ENCODE data around the gene CD44. TPM values are rescaled to one million over a fixed set of nuclear protein-coding genes. Genes with fewer than 3 reads are reported as not detected.

Gene CD44
- total and polyA plus RNA-seq, 12 donors: 7.0 to 104 (median 25.2) TPM

GRCh38 chr11:35238882-35239281, 99.9 kb downstream of the CD44 start:
- WGBS, 2 donors: 86 to 93% methylated on average over 1 of the region's 1 CpG
- H3K27me3 ChIP-seq: no peaks in the 10 kb centered on the region
- DNase-seq (no peak), ATAC-seq (no peak)
- no peak overlapping the region for H3K4me3 ChIP-seq
- no peak overlapping the region for H3K27ac ChIP-seq
- peaks cover 0 to 12% (median 2%) of the 10 kb centered on the region in 11 donors for H3K9me3 ChIP-seq
- H3K4me1 ChIP-seq: peaks cover 0 to 43% (median 0%) of the 10 kb centered on the region in 9 donors
- TF ChIP-seq, protein P1, sequence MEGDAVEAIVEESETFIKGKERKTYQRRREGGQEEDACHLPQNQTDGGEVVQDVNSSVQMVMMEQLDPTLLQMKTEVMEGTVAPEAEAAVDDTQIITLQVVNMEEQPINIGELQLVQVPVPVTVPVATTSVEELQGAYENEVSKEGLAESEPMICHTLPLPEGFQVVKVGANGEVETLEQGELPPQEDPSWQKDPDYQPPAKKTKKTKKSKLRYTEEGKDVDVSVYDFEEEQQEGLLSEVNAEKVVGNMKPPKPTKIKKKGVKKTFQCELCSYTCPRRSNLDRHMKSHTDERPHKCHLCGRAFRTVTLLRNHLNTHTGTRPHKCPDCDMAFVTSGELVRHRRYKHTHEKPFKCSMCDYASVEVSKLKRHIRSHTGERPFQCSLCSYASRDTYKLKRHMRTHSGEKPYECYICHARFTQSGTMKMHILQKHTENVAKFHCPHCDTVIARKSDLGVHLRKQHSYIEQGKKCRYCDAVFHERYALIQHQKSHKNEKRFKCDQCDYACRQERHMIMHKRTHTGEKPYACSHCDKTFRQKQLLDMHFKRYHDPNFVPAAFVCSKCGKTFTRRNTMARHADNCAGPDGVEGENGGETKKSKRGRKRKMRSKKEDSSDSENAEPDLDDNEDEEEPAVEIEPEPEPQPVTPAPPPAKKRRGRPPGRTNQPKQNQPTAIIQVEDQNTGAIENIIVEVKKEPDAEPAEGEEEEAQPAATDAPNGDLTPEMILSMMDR (IDR thresholded peaks at IDR 0.05): no peak
- no peaks in the 10 kb centered on the region for H3K36me3 ChIP-seq
- intact Hi-C loops (cut with DNase I): loop anchor here in 8 of 10 donors (2.0 to 10.0 kb wide), 8 partner anchors 146 to 314 kb away; no protein-coding TSS in a partner anchor

DNA sequence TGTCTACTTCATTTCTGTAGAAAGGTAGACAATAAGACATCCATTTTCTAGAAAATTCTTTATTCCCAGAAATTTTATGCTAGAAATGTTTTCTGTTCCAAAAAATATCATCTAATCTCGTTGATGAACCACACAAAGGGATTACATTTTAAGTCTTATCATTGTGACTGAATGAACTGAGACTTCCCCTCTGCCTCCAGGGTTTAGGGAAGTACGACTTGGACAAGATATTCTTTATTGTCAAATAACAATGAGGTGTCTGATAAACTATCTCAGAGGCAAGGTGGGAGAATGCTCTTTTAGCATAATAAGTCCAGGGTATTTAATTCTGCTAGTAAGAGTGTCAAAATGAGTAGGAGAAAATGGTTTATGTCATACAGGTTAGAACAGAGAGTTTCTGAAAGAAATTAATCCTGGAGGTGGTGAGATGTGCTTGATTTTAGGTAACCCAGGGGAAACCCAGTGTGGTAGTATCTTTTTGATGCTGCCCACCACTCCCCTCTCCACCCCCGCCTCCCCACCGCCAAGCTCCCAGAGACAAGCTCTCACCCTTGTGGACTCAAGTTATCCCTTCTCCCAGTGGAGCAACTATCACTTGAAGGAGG, 100.6 kb downstream of the CD44 start:
- no peak for ATAC-seq
- WGBS, 2 donors: 60% methylated on average over 4 of the region's 4 CpGs

GRCh38 chr11:35241083-35241482, 102.1 kb downstream of the CD44 start:
- intact Hi-C loops (cut with DNase I): loop anchor here in 4 of 10 donors (5.0 to 10.0 kb wide), 4 partner anchors 124 to 249 kb away; no protein-coding TSS in a partner anchor
- H3K4me1 ChIP-seq: peaks cover 0 to 50% (median 4%) of the 10 kb centered on the region in 9 donors
- ATAC-seq: no peak
- TF ChIP-seq, protein P1 (IDR thresholded peaks at IDR 0.05): no peak
- no peaks in the 10 kb centered on the region for H3K27me3 ChIP-seq
- H3K36me3 ChIP-seq: no peaks in the 10 kb centered on the region
- no peak for DNase-seq
- no peak overlapping the region for H3K4me3 ChIP-seq
- no peaks in the 10 kb centered on the region for H3K9me3 ChIP-seq
- 90 to 95% methylated on average over 1 of the region's 1 CpG for WGBS, 2 donors
- H3K27ac ChIP-seq: no peak overlapping the region

More for the DNA sequence above, 100.6 kb downstream of the CD44 start:
- Histone ChIP-seq H3K9me3 (peaks cover 0 to 5% (median 0%) of the 10 kb centered on the region in 11 donors), H3K36me3 (no peaks in the 10 kb centered on the region), H3K4me1 (peaks cover 0 to 43% (median 0%) of the 10 kb centered on the region in 9 donors), H3K4me3 (no peak overlapping the region), H3K27ac (no peak overlapping the region), H3K27me3 (no peaks in the 10 kb centered on the region)
- no peak for DNase-seq
- intact Hi-C loops (cut with DNase I): loop anchor here in 8 of 10 donors (2.0 to 10.0 kb wide), 10 partner anchors 125 to 315 kb away; no protein-coding TSS in a partner anchor
- TF ChIP-seq, protein P1 (IDR thresholded peaks at IDR 0.05): no peak

DNA sequence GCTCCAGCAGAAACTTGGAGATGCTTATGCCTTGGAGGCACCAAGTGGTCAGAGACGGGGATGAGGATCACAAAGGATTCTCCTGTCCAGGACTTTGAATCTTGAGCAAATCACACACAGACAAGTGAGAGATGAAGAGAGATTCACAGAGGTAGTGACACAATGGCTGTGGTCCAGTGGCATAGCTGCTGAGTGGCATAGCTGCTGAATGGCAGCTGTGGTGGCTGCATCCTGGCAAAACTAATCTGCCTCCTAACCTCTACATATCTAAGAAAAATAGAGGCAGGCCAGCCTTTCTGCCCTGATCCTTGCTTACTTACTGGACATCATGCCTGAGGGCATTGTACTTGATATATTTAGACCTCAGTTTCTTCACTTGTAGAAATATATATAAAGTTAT, 102.6 kb downstream of the CD44 start:
- H3K36me3 ChIP-seq: no peaks in the 10 kb centered on the region
- intact Hi-C loops (cut with DNase I): loop anchor here in 4 of 10 donors (5.0 to 10.0 kb wide), 4 partner anchors 123 to 249 kb away; no protein-coding TSS in a partner anchor

More for the DNA sequence above, 102.6 kb downstream of the CD44 start:
- H3K4me3 ChIP-seq: no peak overlapping the region
- peaks cover 0 to 49% (median 8%) of the 10 kb centered on the region in 9 donors for H3K4me1 ChIP-seq
- DNase-seq: no peak
- H3K9me3 ChIP-seq: no peaks in the 10 kb centered on the region
- TF ChIP-seq, protein P1 (IDR thresholded peaks at IDR 0.05): no peak
- 95 to 96% methylated on average over 1 of the region's 1 CpG for WGBS, 2 donors
- H3K27me3 ChIP-seq: no peaks in the 10 kb centered on the region
- ATAC-seq: no peak
- no peak overlapping the region for H3K27ac ChIP-seq
